PC-9 (cell line): ENCODE measurements around the gene SLC9B1.

Experiments used
- CTCF ChIP-seq: fragments of 200-600 bp; sonication (generic); conservative IDR thresholded peaks from 2 replicates; pipeline ENCODE4 v1.6.1; 2017; ENCODE audit warnings: mixed run types, antibody characterized with exemption, mild to moderate bottlenecking, moderate library complexity
- EZH2 ChIP-seq: fragments of 200-600 bp; sonication (generic); IDR thresholded peaks from 2 replicates; pipeline ENCODE4 v1.8.0; 2017; ENCODE audit warnings: antibody characterized with exemption, low read depth

GRCh38 chr4:102883278-102883677, 136.2 kb downstream of the SLC9B1 start:
- TF ChIP-seq CTCF (no peak), EZH2 (no peak)
